ENCODE data around the gene CPS1. TPM values are rescaled to one million over a fixed set of nuclear protein-coding genes. Genes with fewer than 3 reads are reported as not detected.

The CPS1 gene
- total RNA-seq, 1 donor from 2014 or later, result 3.0 TPM

GRCh38 chr2:210544831-210545230, 11.6 kb upstream of the CPS1 start:
- Histone ChIP-seq H3K36me3 (no peaks in the 10 kb centered on the region), H3K9me3 (no peaks in the 10 kb centered on the region), H3K27ac (no peak overlapping the region), H3K4me1 (no peaks in the 10 kb centered on the region), H3K27me3 (ENCODE audit: low read depth) (no peaks in the 10 kb centered on the region), H3K4me3 (no peak overlapping the region)
- DNase-seq (no peak), ATAC-seq (no peak)
- TF ChIP-seq, protein P1, sequence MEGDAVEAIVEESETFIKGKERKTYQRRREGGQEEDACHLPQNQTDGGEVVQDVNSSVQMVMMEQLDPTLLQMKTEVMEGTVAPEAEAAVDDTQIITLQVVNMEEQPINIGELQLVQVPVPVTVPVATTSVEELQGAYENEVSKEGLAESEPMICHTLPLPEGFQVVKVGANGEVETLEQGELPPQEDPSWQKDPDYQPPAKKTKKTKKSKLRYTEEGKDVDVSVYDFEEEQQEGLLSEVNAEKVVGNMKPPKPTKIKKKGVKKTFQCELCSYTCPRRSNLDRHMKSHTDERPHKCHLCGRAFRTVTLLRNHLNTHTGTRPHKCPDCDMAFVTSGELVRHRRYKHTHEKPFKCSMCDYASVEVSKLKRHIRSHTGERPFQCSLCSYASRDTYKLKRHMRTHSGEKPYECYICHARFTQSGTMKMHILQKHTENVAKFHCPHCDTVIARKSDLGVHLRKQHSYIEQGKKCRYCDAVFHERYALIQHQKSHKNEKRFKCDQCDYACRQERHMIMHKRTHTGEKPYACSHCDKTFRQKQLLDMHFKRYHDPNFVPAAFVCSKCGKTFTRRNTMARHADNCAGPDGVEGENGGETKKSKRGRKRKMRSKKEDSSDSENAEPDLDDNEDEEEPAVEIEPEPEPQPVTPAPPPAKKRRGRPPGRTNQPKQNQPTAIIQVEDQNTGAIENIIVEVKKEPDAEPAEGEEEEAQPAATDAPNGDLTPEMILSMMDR (IDR thresholded peaks at IDR 0.05), result no peak
- intact Hi-C loops (cut with DNase I), result no loop called here

GRCh38 chr2:210546424-210547208, 9.8 kb upstream of the CPS1 start:
- ATAC-seq (no peak), DNase-seq (no peak)
- Histone ChIP-seq H3K9me3 (no peaks in the 10 kb centered on the region), H3K4me3 (no peak overlapping the region), H3K27me3 (ENCODE audit: low read depth) (no peaks in the 10 kb centered on the region), H3K4me1 (no peaks in the 10 kb centered on the region), H3K36me3 (no peaks in the 10 kb centered on the region), H3K27ac (no peak overlapping the region)
- intact Hi-C loops (cut with DNase I), result no loop called here
- TF ChIP-seq, protein P1 (IDR thresholded peaks at IDR 0.05), result no peak

GRCh38 chr2:210548031-210548430, 8.4 kb upstream of the CPS1 start:
- Histone ChIP-seq H3K4me3 (no peak overlapping the region), H3K9me3 (no peaks in the 10 kb centered on the region), H3K4me1 (no peaks in the 10 kb centered on the region), H3K27me3 (ENCODE audit: low read depth) (no peaks in the 10 kb centered on the region), H3K27ac (no peak overlapping the region), H3K36me3 (no peaks in the 10 kb centered on the region)
- ATAC-seq, result no peak
- no peak for DNase-seq
- TF ChIP-seq, protein P1 (IDR thresholded peaks at IDR 0.05), result no peak
- intact Hi-C loops (cut with DNase I), result no loop called here

DNA sequence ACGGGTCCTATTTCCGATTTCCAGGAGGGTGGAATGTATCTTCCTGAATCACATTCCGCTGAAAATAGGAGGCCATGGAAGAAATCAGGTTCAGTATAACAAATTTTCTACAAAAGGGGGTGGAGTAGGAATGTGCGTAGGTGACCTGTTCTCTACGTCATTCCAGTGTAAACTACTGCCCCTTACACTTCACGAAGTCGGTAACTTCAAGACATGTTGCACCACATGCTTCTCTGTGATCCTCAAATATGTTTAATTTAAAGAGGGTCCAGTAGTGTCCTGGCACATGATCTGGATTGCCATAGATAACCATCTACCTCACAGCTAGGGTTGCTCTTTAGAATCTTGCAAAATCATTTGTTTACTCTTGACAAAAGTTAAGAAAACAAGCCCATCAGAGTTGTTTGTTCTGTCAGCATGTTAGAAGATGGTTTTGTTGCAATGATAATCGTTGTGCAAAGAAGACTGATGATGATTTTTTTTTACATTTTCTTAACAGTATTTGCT, 7.5 kb upstream of the CPS1 start:
- Histone ChIP-seq H3K27ac (no peak overlapping the region), H3K9me3 (no peaks in the 10 kb centered on the region), H3K27me3 (ENCODE audit: low read depth) (no peaks in the 10 kb centered on the region), H3K4me3 (no peak overlapping the region), H3K36me3 (no peaks in the 10 kb centered on the region), H3K4me1 (no peaks in the 10 kb centered on the region)
- DNase-seq, result no peak
- TF ChIP-seq, protein P1 (IDR thresholded peaks at IDR 0.05), result no peak
- no peak for ATAC-seq
- intact Hi-C loops (cut with DNase I), result no loop called here

DNA sequence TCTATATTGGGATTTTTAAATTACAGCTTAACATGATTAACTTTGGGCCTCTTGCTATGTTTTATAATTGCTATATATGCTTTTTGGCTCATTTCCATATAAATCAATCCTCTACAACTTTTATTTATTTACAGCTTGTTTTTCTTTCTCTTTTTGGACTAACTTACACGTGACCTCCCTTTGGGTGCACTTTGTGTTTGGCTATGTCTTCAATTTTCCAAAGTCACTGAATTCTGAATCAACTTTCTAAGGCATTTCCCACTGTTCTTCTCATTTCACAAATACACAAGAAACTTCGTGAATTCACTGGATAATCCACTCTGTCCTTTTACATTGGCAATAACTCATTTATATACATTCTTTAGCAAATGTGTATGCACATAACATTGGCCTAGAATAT, 5.4 kb upstream of the CPS1 start:
- intact Hi-C loops (cut with DNase I), result no loop called here
- H3K27me3 ChIP-seq (ENCODE audit: low read depth), result no peaks in the 10 kb centered on the region
- ATAC-seq, result no peak

More for the DNA sequence above, 5.4 kb upstream of the CPS1 start:
- Histone ChIP-seq H3K36me3 (no peaks in the 10 kb centered on the region), H3K4me3 (no peak overlapping the region), H3K9me3 (no peaks in the 10 kb centered on the region), H3K4me1 (no peaks in the 10 kb centered on the region), H3K27ac (no peak overlapping the region)
- DNase-seq, result no peak
- TF ChIP-seq, protein P1 (IDR thresholded peaks at IDR 0.05), result no peak
